ENCODE measurements around the gene CENATAC. TPM values are rescaled to one million over a fixed set of nuclear protein-coding genes. Genes with fewer than 3 reads are reported as not detected.

The CENATAC gene
- polyA plus RNA-seq, 1 donor from 2014 or later, result 70.3 TPM

DNA sequence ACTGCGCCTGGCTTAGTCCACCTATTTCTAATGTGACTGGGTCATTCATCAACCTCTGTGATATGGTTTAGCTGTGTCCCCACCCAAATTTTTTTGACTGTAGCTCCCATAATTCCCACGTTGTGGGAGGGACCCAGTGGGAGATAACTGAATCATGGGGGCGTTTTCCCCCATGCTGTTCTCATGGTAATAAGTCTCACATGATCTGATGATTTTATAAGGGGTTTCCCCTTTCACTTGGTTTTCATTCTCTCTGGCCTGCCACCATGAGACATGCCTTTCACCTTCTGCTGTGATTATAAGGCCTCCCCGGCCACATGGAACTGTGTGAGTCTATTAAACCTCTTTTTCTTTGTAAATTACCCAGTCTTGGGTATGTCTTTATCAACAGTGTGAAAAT, 8.7 kb downstream of the CENATAC start:
- no peaks in the 10 kb centered on the region for H3K9me2 ChIP-seq (ENCODE audit: insufficient read depth, low read length)
- no peaks in the 10 kb centered on the region for H4K20me1 ChIP-seq (ENCODE audit: insufficient read depth)
- H3K9me3 ChIP-seq (ENCODE audit: low read length), result no peaks in the 10 kb centered on the region
- H3K36me3 ChIP-seq (ENCODE audit: insufficient read depth, low read length), result no peaks in the 10 kb centered on the region
- no peak overlapping the region for H3K27ac ChIP-seq (ENCODE audit: low read length)
- no peak overlapping the region for H3K4me3 ChIP-seq (ENCODE audit: low read length)
- no peak overlapping the region for H2AFZ ChIP-seq (ENCODE audit: low read depth, low read length)
- no peaks in the 10 kb centered on the region for H3K79me2 ChIP-seq (replicated peaks; ENCODE audit: insufficient read depth, low read length)
- no peak overlapping the region for H3K4me2 ChIP-seq (ENCODE audit: low read length)
- no peaks in the 10 kb centered on the region for H3K27me3 ChIP-seq (ENCODE audit: insufficient read depth, low read depth, low read length)
- no peaks in the 10 kb centered on the region for H3F3A ChIP-seq (ENCODE audit: insufficient read depth, low read length, poor library complexity, severe bottlenecking)
- TF ChIP-seq EZH2 (IDR thresholded peaks at IDR 0.05; ENCODE audit: borderline replicate concordance, insufficient read depth, low read length, poor library complexity, severe bottlenecking), result no peak
- TF ChIP-seq POLR2AphosphoS5 (IDR thresholded peaks at IDR 0.05), result no peak
- TF ChIP-seq RAD21 (conservative IDR thresholded peaks at IDR 0.05), result no peak
- no peak for TF ChIP-seq SMC3 (conservative IDR thresholded peaks at IDR 0.05; ENCODE audit: poor library complexity)
- TF ChIP-seq, protein P1, sequence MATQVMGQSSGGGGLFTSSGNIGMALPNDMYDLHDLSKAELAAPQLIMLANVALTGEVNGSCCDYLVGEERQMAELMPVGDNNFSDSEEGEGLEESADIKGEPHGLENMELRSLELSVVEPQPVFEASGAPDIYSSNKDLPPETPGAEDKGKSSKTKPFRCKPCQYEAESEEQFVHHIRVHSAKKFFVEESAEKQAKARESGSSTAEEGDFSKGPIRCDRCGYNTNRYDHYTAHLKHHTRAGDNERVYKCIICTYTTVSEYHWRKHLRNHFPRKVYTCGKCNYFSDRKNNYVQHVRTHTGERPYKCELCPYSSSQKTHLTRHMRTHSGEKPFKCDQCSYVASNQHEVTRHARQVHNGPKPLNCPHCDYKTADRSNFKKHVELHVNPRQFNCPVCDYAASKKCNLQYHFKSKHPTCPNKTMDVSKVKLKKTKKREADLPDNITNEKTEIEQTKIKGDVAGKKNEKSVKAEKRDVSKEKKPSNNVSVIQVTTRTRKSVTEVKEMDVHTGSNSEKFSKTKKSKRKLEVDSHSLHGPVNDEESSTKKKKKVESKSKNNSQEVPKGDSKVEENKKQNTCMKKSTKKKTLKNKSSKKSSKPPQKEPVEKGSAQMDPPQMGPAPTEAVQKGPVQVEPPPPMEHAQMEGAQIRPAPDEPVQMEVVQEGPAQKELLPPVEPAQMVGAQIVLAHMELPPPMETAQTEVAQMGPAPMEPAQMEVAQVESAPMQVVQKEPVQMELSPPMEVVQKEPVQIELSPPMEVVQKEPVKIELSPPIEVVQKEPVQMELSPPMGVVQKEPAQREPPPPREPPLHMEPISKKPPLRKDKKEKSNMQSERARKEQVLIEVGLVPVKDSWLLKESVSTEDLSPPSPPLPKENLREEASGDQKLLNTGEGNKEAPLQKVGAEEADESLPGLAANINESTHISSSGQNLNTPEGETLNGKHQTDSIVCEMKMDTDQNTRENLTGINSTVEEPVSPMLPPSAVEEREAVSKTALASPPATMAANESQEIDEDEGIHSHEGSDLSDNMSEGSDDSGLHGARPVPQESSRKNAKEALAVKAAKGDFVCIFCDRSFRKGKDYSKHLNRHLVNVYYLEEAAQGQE (IDR thresholded peaks at IDR 0.05; ENCODE audit: borderline replicate concordance), result no peak
- TF ChIP-seq MXI1 (conservative IDR thresholded peaks at IDR 0.05; ENCODE audit: poor library complexity, severe bottlenecking), result no peak
- no peak for TF ChIP-seq TAF1 (IDR thresholded peaks at IDR 0.05; ENCODE audit: low read depth)
- TF ChIP-seq, protein P2, sequence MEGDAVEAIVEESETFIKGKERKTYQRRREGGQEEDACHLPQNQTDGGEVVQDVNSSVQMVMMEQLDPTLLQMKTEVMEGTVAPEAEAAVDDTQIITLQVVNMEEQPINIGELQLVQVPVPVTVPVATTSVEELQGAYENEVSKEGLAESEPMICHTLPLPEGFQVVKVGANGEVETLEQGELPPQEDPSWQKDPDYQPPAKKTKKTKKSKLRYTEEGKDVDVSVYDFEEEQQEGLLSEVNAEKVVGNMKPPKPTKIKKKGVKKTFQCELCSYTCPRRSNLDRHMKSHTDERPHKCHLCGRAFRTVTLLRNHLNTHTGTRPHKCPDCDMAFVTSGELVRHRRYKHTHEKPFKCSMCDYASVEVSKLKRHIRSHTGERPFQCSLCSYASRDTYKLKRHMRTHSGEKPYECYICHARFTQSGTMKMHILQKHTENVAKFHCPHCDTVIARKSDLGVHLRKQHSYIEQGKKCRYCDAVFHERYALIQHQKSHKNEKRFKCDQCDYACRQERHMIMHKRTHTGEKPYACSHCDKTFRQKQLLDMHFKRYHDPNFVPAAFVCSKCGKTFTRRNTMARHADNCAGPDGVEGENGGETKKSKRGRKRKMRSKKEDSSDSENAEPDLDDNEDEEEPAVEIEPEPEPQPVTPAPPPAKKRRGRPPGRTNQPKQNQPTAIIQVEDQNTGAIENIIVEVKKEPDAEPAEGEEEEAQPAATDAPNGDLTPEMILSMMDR (IDR thresholded peaks at IDR 0.05; ENCODE audit: poor library complexity, severe bottlenecking), result no peak
- TF ChIP-seq EP300 (conservative IDR thresholded peaks at IDR 0.05; ENCODE audit: poor library complexity, severe bottlenecking), result no peak
- H3K9ac ChIP-seq (ENCODE audit: low read length), result no peak overlapping the region

DNA sequence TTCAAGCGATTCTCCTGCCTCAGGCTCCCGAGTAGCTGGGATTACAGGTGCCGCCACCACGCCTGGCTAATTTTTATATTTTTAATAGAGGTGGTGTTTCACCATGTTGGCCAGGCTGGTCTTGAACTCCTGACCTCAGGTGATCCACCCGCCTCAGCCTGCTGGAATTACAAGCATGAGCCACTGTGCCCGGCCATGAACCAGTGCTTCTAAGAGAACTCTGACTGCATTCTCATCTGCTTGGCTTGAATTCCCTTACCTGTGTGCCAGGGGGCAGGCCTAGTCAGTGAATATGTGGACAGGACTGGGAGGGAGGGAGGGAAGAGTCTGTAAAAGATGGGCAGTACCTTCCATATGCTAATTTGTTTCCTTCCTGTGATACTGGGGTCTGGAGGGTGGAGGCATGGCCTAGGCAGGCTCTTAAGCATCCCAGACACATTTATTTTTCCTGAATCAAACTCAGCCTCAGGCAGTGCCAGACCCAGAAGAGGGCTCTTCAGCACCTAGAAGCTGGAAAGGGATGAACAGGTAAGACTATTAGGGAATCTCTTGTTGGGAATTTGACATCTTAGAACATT, 13.6 kb downstream of the CENATAC start:
- Histone ChIP-seq H3K27ac (ENCODE audit: low read length) (no peak overlapping the region), H3K27me3 (ENCODE audit: insufficient read depth, low read depth, low read length) (no peaks in the 10 kb centered on the region), H3K4me2 (ENCODE audit: low read length) (no peak overlapping the region), H4K20me1 (ENCODE audit: insufficient read depth) (no peaks in the 10 kb centered on the region), H3K9me3 (ENCODE audit: low read length) (no peaks in the 10 kb centered on the region), H3K4me3 (ENCODE audit: low read length) (no peak overlapping the region), H2AFZ (ENCODE audit: low read depth, low read length) (no peak overlapping the region), H3K9me2 (ENCODE audit: insufficient read depth, low read length) (no peaks in the 10 kb centered on the region), H3F3A (ENCODE audit: insufficient read depth, low read length, poor library complexity, severe bottlenecking) (no peaks in the 10 kb centered on the region), H3K79me2 (replicated peaks; ENCODE audit: insufficient read depth, low read length) (peaks cover 13% of the 10 kb centered on the region), H3K36me3 (ENCODE audit: insufficient read depth, low read length) (peaks cover 12% of the 10 kb centered on the region), H3K9ac (ENCODE audit: low read length) (no peak overlapping the region)
- TF ChIP-seq POLR2AphosphoS5 (IDR thresholded peaks at IDR 0.05) (no peak), RAD21 (conservative IDR thresholded peaks at IDR 0.05) (no peak), MXI1 (conservative IDR thresholded peaks at IDR 0.05; ENCODE audit: poor library complexity, severe bottlenecking) (no peak), EZH2 (IDR thresholded peaks at IDR 0.05; ENCODE audit: borderline replicate concordance, insufficient read depth, low read length, poor library complexity, severe bottlenecking) (no peak), EP300 (conservative IDR thresholded peaks at IDR 0.05; ENCODE audit: poor library complexity, severe bottlenecking) (no peak), SMC3 (conservative IDR thresholded peaks at IDR 0.05; ENCODE audit: poor library complexity) (no peak)
- TF ChIP-seq, protein P2 (IDR thresholded peaks at IDR 0.05; ENCODE audit: poor library complexity, severe bottlenecking), result no peak

Data from neural cell (in vitro differentiated cells).